Lower leg skin (tissue), 3 donors: ENCODE measurements around the gene NMT2.
"Not testable (repeated sequence)": the region's sequence is repeated elsewhere in the genome, so short reads cannot be mapped to it uniquely, and the experiment has no call there.

Source experiments
- POLR2A ChIP-seq, 2 donors: fragments of 450-650 bp; IDR thresholded peaks; one replicate each; pipeline ENCODE4 v1.6.1; 2016 to 2017; ENCODE audit warnings: antibody characterized with exemption in 2 of 2, mild to moderate bottlenecking in 1 of 2, moderate library complexity in 1 of 2
- TF ChIP-seq, protein P1 (sequence below), 3 donors: fragments of 450-650 bp; IDR thresholded peaks; one replicate each; pipeline ENCODE4 v1.5.1; 2016; ENCODE audit warnings: antibody characterized with exemption in 3 of 3, mild to moderate bottlenecking in 3 of 3, moderate library complexity in 2 of 3

DNA sequence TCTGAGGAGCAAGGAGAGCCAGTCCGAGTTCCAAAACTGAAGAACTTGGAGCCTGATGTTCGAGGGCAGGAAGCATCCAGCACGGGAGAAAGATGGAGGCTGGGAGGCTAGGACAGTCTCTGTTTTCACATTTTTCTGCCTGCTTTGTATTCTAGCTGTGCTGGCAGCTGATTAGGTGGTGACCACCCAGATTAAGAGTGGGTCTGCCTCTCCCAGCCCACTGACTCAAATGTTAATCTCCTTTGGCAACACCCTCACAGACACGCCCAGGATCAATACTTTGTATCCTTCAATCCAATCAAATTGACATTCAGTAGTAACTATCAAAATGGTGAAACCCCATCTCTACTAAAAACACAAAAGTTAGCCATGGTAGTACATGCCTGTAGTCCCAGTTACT, 38.9 kb upstream of the NMT2 start:
- TF ChIP-seq, protein P1, sequence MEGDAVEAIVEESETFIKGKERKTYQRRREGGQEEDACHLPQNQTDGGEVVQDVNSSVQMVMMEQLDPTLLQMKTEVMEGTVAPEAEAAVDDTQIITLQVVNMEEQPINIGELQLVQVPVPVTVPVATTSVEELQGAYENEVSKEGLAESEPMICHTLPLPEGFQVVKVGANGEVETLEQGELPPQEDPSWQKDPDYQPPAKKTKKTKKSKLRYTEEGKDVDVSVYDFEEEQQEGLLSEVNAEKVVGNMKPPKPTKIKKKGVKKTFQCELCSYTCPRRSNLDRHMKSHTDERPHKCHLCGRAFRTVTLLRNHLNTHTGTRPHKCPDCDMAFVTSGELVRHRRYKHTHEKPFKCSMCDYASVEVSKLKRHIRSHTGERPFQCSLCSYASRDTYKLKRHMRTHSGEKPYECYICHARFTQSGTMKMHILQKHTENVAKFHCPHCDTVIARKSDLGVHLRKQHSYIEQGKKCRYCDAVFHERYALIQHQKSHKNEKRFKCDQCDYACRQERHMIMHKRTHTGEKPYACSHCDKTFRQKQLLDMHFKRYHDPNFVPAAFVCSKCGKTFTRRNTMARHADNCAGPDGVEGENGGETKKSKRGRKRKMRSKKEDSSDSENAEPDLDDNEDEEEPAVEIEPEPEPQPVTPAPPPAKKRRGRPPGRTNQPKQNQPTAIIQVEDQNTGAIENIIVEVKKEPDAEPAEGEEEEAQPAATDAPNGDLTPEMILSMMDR (IDR thresholded peaks at IDR 0.05), result not testable (repeated sequence)
- TF ChIP-seq POLR2A (IDR thresholded peaks at IDR 0.05), result not testable (repeated sequence)
